UCSD-AML1 (cell line): ENCODE data around the gene TFB1M.
"Not testable (repeated sequence)": the region's sequence is repeated elsewhere in the genome, so short reads cannot be mapped to it uniquely, and the experiment has no call there.

Experiments
- DNase-seq: peaks from one replicate; lab custom pipeline; 2025; ENCODE audit not compliant: unreplicated experiment; lab: John Stamatoyannopoulos, UW

The TFB1M gene

DNA sequence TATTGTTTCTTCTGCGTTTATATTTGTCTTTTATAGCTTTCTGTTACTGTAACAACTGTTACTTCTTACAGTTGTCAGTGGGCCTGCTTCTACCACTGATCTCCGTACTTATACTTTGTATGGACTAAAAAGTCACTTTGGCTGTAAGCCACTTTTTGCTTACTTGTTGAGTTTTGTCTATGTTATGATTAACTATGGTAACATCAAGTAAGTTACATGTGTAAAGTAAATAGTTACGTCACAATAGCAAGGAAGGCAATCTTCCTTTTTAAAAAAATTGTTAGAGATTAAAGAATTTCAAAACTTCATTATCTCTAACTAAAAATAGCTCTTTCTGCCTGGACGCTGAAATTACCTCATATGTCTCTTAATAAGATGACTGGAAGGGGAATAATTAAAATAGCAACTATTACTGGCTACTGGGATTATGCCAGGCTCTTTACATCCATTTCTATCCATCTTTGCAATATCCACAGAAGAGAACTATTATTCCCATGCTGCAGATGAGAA, 10.9 kb downstream of the TFB1M start:
- DNase-seq: no peak

- DNase-seq: no peak
These were observed 12.4 kb downstream of the TFB1M start for GRCh38 chr6:155301867-155302266.

- DNase-seq: no peak
These were observed 16.6 kb downstream of the TFB1M start for GRCh38 chr6:155297669-155298068.

DNA sequence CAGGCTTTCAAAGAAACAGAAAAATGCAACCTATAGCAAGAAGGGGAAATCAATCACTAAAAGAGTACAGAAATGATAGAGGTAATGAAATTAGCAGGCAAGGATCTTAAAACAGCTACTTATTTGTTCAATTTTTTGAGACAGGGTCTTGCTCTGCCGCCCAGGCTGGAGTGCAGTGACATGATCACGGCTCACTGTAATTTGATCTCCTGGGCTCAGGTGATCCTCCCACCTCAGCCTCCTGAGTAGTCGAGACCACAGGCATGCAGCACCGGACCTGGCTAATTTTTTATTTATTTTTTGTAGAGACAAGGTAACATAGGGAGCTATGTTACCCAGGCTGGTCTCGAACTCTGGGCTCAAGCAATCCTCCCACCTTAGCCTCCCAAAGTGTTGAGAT, 21.6 kb downstream of the TFB1M start:
- no peak for DNase-seq

- no peak for DNase-seq
These were observed 23.0 kb downstream of the TFB1M start for GRCh38 chr6:155291291-155291690.

GRCh38 chr6:155290491-155290890, 23.8 kb downstream of the TFB1M start:
- DNase-seq: no peak

DNA sequence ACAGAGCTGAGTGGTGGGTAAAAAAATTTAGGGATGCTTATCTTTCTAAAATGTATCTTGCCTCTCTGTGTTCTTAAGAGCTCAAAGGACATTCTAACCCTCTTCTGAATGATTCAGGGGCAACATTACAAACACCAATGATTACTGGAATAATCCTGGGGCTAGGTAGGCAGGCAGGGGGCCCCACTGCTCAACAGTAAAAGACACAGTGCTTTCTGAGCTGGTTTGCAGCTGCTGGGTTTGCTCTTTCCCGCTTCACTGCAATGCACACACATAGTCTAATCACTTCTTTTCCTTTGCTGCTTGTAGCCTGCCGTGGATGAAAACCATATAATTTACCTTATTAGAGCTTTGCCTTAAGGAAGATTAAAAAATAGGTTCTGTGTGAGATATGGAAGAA, 26.5 kb downstream of the TFB1M start:
- DNase-seq: no peak

- no peak for DNase-seq
These were observed 29.5 kb downstream of the TFB1M start for GRCh38 chr6:155284775-155285174.

- no peak for DNase-seq
These were observed 35.8 kb downstream of the TFB1M start for GRCh38 chr6:155278319-155279049.

GRCh38 chr6:155276638-155277037, 37.6 kb downstream of the TFB1M start:
- DNase-seq: no peak

DNA sequence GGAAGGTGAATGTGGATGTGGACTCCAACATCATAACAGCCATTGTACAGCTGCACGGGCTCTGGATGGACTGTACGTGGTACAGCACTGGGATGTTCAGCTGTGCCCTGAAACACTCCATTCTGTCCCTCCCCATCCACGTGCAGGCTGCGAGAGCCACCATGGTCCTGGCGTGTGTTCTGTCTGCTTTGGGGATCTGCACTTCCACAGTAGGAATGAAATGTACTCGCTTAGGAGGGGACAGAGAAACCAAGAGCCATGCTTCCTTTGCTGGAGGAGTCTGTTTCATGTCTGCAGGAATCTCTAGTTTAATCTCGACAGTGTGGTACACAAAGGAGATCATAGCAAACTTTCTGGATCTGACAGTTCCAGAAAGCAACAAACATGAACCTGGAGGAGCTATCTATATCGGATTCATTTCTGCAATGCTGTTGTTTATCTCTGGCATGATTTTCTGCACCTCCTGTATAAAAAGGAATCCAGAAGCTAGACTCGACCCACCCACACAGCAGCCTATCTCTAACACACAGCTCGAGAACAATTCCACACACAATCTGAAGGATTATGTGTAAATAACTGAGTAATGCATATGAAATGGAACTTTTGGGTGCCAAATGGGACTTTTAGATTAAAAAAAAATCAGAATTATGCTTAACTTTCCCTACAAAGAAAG, 38.3 kb downstream of the TFB1M start:
- no peak for DNase-seq

DNA sequence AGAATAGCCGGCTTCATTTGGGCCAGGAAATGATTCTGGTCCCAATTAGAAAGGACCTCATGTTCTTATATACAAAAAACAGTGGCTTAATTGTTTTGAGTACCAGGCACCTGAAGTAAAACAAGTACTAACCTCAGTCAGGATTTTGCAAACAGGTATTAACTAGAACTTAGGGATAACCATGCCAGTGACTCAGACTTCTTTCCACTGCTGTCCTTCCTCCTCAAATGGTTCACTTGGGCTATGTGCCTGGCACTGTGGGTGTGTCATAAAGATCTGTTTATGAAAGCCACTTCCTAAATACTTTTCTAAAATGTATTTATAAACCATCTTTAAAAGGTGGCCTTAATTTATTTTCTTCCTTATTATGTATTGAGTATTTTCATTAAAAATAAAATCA, 39.8 kb downstream of the TFB1M start:
- no peak for DNase-seq

- DNase-seq: no peak
These were observed 40.2 kb downstream of the TFB1M start for GRCh38 chr6:155274106-155274505.

DNA sequence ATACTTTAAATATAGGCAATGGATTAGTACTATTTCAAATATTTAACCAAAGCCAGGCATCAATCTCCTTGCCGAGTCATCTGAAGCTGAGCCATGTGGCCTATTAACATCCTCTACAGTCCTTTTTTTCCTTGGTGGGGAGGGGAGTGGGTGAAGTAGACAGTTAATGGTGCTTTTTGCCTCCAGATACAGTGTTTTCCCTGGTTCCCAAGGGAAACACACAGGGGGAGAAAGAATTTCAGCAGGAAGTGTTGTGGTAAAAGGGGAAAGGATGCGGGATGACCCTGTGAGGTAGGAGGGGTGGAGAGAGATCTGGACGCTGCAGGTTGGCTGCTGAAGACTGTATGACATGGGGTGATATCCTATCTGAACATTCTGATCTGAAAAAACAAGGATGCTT, 40.9 kb downstream of the TFB1M start:
- no peak for DNase-seq

DNA sequence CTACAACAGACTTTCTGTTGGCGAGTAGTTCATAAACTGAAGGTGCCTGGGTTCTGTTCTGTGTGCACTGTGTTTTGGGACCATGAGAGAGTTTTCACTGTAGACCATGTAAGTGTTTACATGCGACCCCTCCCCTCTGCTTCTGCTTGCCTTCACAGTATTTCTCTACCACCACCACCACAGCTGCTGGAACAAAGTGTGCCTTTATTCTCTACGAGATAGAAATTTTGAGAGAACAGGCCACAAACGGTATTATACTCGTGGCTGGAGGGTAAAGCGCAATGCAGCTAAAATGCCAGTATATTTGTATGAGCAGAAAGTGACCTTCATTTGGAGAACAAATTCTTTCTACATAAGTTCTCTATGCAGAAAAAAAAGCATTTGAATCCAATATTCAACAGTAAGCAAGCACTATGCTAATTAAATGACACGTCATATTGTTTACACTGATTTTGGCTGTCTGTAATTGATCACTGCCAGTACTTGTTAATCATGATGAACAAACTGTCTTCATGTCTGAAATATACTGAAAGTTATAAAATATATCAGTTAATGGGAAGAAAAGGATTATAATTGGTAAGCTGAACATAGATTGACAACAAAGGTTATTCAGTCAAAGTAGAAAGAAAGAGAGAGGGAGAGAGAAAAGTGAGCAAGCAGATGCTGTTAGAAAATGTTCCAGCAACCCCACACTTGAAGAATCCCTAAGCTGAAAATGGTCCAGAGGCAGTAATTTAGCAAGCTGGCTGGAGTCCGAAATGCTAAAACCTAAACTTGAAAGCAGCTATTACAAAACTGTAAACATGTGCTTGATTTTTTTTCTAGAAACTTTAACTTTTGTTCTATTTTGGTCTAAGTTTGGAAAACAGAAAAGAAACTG, 41.7 kb downstream of the TFB1M start:
- DNase-seq: no peak

- no peak for DNase-seq
These were observed 43.1 kb downstream of the TFB1M start for GRCh38 chr6:155271145-155271544.

- DNase-seq: no peak
These were observed 43.7 kb downstream of the TFB1M start for GRCh38 chr6:155270561-155271091.

- DNase-seq: no peak
These were observed 44.5 kb downstream of the TFB1M start for GRCh38 chr6:155269765-155270164.

DNA sequence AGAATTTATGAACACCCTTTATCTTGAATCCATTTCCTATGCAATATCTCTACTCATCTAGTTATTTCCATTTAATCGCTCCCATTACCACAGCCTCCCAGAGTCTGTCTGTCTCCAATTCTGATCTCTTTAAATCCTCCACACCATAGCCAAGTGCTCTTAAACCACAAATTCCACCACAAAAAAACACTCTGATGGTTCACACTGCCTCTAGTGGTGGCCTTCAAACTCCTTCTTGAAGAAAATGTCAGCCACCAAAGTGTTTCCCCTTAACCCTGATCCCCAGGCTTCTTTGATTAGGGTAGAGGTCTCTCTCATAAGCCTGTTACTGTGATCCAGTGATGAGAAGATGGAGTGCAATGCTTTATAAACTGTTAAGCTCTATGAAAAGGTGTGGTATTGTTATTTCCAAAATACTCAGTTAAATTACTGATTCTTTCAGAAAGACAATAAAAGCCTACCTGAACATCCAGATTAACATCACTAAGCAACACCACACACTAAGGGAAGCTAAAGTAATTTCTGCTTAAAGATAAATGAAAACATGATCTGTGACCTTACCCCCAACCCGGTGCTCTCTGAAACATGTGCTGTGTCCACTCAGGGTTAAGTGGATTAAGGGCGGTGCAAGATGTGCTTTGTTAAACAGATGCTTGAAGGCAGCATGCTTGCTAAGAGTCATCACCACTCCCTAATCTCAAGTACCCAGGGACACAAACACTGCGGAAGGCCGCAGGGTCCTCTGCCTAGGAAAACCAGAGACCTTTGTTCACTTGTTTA, 46.0 kb downstream of the TFB1M start:
- DNase-seq: not testable (repeated sequence)

GRCh38 chr6:155267411-155267810, 46.9 kb downstream of the TFB1M start:
- DNase-seq: no peak
